CD14-positive monocyte (primary cell): ENCODE results near the gene ATE1. TPM values are rescaled to one million over a fixed set of nuclear protein-coding genes. Genes with fewer than 3 reads are reported as not detected.

ENCODE experiments used
- DNase-seq, 3 donors: peaks; one replicate each; pipeline ENCODE4 v3.0.0-alpha.2; 2011 to 2022
- H2AFZ ChIP-seq: 2 replicates; pipeline ENCODE4 v1.6.0; 2012; ENCODE audit warnings: mild to moderate bottlenecking, low read depth, low read length, inconsistent platforms; ENCODE audit not compliant: insufficient read depth, poor library complexity, severe bottlenecking
- H3K27ac ChIP-seq, 2 donors: 1 replicate in 1 of 2; 2 replicates in 1 of 2; pipeline ENCODE4 v1.5.1; 2012 to 2013; ENCODE audit warnings: low read length in 2 of 2, control low read depth in 1 of 2, inconsistent platforms in 1 of 2, low read depth in 1 of 2, mild to moderate bottlenecking in 1 of 2
- H3K27me3 ChIP-seq, 2 donors: one replicate each; pipeline versions ENCODE4 v1.6.0 to v1.6.1; 2011 to 2013; ENCODE audit warnings: low read length in 2 of 2; ENCODE audit not compliant: control insufficient read depth in 2 of 2, insufficient read depth in 2 of 2
- H3K36me3 ChIP-seq, 2 donors: replicated peaks in 1 of 2; 1 replicate in 1 of 2; 2 replicates in 1 of 2; pipeline versions ENCODE4 v1.5.1 to v1.6.1; 2012 to 2013; ENCODE audit warnings: low read length in 2 of 2, control low read depth in 1 of 2, inconsistent platforms in 1 of 2, mild to moderate bottlenecking in 1 of 2; ENCODE audit not compliant: insufficient read depth in 2 of 2, control insufficient read depth in 1 of 2
- H3K4me1 ChIP-seq, 2 donors: 1 replicate in 1 of 2; 2 replicates in 1 of 2; pipeline versions ENCODE4 v1.5.1 to v1.6.1; 2012 to 2013; ENCODE audit warnings: low read length in 2 of 2, control low read depth in 1 of 2, inconsistent platforms in 1 of 2, mild to moderate bottlenecking in 1 of 2, moderate library complexity in 1 of 2; ENCODE audit not compliant: insufficient read depth in 2 of 2, control insufficient read depth in 1 of 2
- H3K4me2 ChIP-seq: replicated peaks from 2 replicates; pipeline ENCODE3; 2012; ENCODE audit warnings: low read length, moderate library complexity, mild to moderate bottlenecking; ENCODE audit not compliant: poor library complexity, severe bottlenecking; ENCODE audit errors: extremely low read depth
- H3K4me3 ChIP-seq, 3 experiments: fragments of 200-600 bp in 1 of 3; sonication (generic) in 1 of 3; replicated peaks in 1 of 3; 1 replicate in 2 of 3; 2 replicates in 1 of 3; pipeline ENCODE4 v1.5.1; 2011 to 2013; ENCODE audit warnings: low read length in 3 of 3, mild to moderate bottlenecking in 3 of 3, control low read depth in 2 of 3, low read depth in 2 of 3, inconsistent platforms in 1 of 3, moderate library complexity in 1 of 3
- H3K79me2 ChIP-seq: 2 replicates; pipeline ENCODE4 v1.6.0; 2012; ENCODE audit warnings: mild to moderate bottlenecking, control low read depth, inconsistent platforms, low read length, moderate library complexity; ENCODE audit not compliant: insufficient read depth
- H3K9ac ChIP-seq: 2 replicates; pipeline ENCODE4 v1.6.0; 2017; ENCODE audit warnings: low read length, mild to moderate bottlenecking; ENCODE audit not compliant: insufficient read depth, poor library complexity, severe bottlenecking
- H3K9me3 ChIP-seq, 2 donors: replicated peaks in 1 of 2; 1 replicate in 1 of 2; 2 replicates in 1 of 2; pipeline versions ENCODE4 v1.5.1 to v1.6.1; 2012 to 2013; ENCODE audit warnings: low read length in 2 of 2, control low read depth in 1 of 2; ENCODE audit not compliant: control insufficient read depth in 1 of 2, insufficient read depth in 1 of 2
- H4K20me1 ChIP-seq: 2 replicates; pipeline ENCODE4 v1.6.0; 2012; ENCODE audit warnings: mild to moderate bottlenecking, low read length, control low read depth, moderate library complexity; ENCODE audit not compliant: insufficient read depth
- H3K27ac Mint-ChIP-seq, 7 donors: one replicate each; pipeline ENCODE4 v1.8.0; 2020; ENCODE audit warnings: mild to moderate bottlenecking in 7 of 7, mixed read lengths in 7 of 7, moderate library complexity in 6 of 7, inconsistent platforms in 2 of 7
- H3K27me3 Mint-ChIP-seq, 3 donors: one replicate each; pipeline ENCODE4 v1.8.0; 2021 to 2022; ENCODE audit warnings: low read depth in 3 of 3, mild to moderate bottlenecking in 3 of 3, mixed read lengths in 3 of 3, moderate library complexity in 3 of 3, inconsistent platforms in 1 of 3
- H3K36me3 Mint-ChIP-seq, 2 donors: one replicate each; pipeline ENCODE4 v1.8.0; 2020; ENCODE audit warnings: mixed read lengths in 2 of 2, inconsistent platforms in 1 of 2, mild to moderate bottlenecking in 1 of 2
- H3K4me1 Mint-ChIP-seq: one replicate; pipeline ENCODE4 v1.8.0; 2020; ENCODE audit warnings: mild to moderate bottlenecking, mixed read lengths
- H3K4me3 Mint-ChIP-seq, 2 donors: one replicate each; pipeline ENCODE4 v1.8.0; 2020; ENCODE audit warnings: mild to moderate bottlenecking in 2 of 2, mixed read lengths in 2 of 2, moderate library complexity in 1 of 2
- H3K9me3 Mint-ChIP-seq, 7 donors: one replicate each; pipeline ENCODE4 v1.8.0; 2020 to 2022; ENCODE audit warnings: mixed read lengths in 7 of 7, mild to moderate bottlenecking in 6 of 7, moderate library complexity in 6 of 7, inconsistent platforms in 2 of 7
- WGBS: methylation state at CpG from one replicate; pipeline ENCODE4 v1.1.5; 2013; ENCODE audit warnings: missing lambda C conversion rate; ENCODE audit not compliant: insufficient coverage; 5-methylcytosine and 5-hydroxymethylcytosine counted together
- intact Hi-C, 2 donors: fragments of 100-400 bp; cut with micrococcal nuclease; formaldehyde crosslinking; loops; one replicate each; pipeline versions ENCODE4 v1.15.0 to v1.15.1; 2023
- polyA plus RNA-seq, 3 donors: library from polyadenylated mRNA; depleted of rRNA in 1 of 3; unstranded in 2 of 3; stranded (reverse) in 1 of 3; fragments of 300-500 nt in 2 of 3; fragments of >200 nt in 1 of 3; fragmentation: Illumina TruSeq in 2 of 3; gene quantifications; 1 replicate in 2 of 3; 2 replicates in 1 of 3; pipeline ENCODE4 v1.2.3, GENCODE V29; 2012 to 2021
- TF ChIP-seq, protein P1 (sequence below): fragments of 200-600 bp; IDR thresholded peaks from one replicate; pipeline ENCODE4 v1.8.0; 2022; ENCODE audit warnings: antibody characterized with exemption, mild to moderate bottlenecking

The ATE1 gene
- polyA plus RNA-seq, 3 donors: 9.2 to 19.5 (median 15.8) TPM

GRCh38 chr10:121900443-121901174, 27.2 kb downstream of the ATE1 start:
- H3K79me2 ChIP-seq: no peaks in the 10 kb centered on the region
- TF ChIP-seq, protein P1, sequence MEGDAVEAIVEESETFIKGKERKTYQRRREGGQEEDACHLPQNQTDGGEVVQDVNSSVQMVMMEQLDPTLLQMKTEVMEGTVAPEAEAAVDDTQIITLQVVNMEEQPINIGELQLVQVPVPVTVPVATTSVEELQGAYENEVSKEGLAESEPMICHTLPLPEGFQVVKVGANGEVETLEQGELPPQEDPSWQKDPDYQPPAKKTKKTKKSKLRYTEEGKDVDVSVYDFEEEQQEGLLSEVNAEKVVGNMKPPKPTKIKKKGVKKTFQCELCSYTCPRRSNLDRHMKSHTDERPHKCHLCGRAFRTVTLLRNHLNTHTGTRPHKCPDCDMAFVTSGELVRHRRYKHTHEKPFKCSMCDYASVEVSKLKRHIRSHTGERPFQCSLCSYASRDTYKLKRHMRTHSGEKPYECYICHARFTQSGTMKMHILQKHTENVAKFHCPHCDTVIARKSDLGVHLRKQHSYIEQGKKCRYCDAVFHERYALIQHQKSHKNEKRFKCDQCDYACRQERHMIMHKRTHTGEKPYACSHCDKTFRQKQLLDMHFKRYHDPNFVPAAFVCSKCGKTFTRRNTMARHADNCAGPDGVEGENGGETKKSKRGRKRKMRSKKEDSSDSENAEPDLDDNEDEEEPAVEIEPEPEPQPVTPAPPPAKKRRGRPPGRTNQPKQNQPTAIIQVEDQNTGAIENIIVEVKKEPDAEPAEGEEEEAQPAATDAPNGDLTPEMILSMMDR: peak; percentile 88

GRCh38 chr10:121899727-121900126, 28.1 kb downstream of the ATE1 start:
- Mint-ChIP-seq H3K27ac (no peak overlapping the region), H3K36me3 (peaks cover 52 to 70% of the 10 kb centered on the region in 2 donors), H3K27me3 (no peaks in the 10 kb centered on the region), H3K4me1 (no peaks in the 10 kb centered on the region), H3K4me3 (no peak overlapping the region), H3K9me3 (no peaks in the 10 kb centered on the region)
- Histone ChIP-seq H3K9ac (no peak overlapping the region), H3K27ac (no peak overlapping the region), H3K4me1 (no peaks in the 10 kb centered on the region), H3K9me3 (no peaks in the 10 kb centered on the region), H3K36me3 (peaks cover 23 to 52% of the 10 kb centered on the region in 2 donors), H3K27me3 (no peaks in the 10 kb centered on the region), H4K20me1 (no peaks in the 10 kb centered on the region), H3K4me3 (no peak overlapping the region), H2AFZ (no peak overlapping the region), H3K79me2 (no peaks in the 10 kb centered on the region), H3K4me2 (no peak overlapping the region)
- TF ChIP-seq, protein P1: no peak
- no CpG with 5 or more reads among the region's 4 CpGs for WGBS
- no peak for DNase-seq
- intact Hi-C loops: loop anchor here (5.0 kb wide), 2 partner anchors 952 to 957 kb away; no protein-coding TSS in a partner anchor

More at GRCh38 chr10:121900443-121901174, 27.2 kb downstream of the ATE1 start:
- H3K4me1 ChIP-seq: no peaks in the 10 kb centered on the region
- intact Hi-C loops: loop anchor here in 1 of 2 donors (5.0 kb wide), 1 partner anchor 953 kb away; no protein-coding TSS in a partner anchor
- H3K27ac ChIP-seq: no peak overlapping the region
- no peak overlapping the region for H3K4me3 Mint-ChIP-seq
- no peaks in the 10 kb centered on the region for H4K20me1 ChIP-seq
- DNase-seq: peak; percentile 11 to 42 (median 21)
- no peak overlapping the region for H3K9ac ChIP-seq
- H3K4me1 Mint-ChIP-seq: no peaks in the 10 kb centered on the region
- 7% methylated on average over 3 of the region's 10 CpGs for WGBS
- H3K9me3 ChIP-seq: no peaks in the 10 kb centered on the region
- H3K9me3 Mint-ChIP-seq: no peaks in the 10 kb centered on the region
- H3K27ac Mint-ChIP-seq: no peak overlapping the region
- peaks cover 54 to 67% of the 10 kb centered on the region in 2 donors for H3K36me3 Mint-ChIP-seq
- no peak overlapping the region for H3K4me2 ChIP-seq
- H3K27me3 ChIP-seq: no peaks in the 10 kb centered on the region
- no peak overlapping the region for H3K4me3 ChIP-seq
- no peak overlapping the region for H2AFZ ChIP-seq
- H3K36me3 ChIP-seq: peaks cover 29 to 50% of the 10 kb centered on the region in 2 donors
- H3K27me3 Mint-ChIP-seq: no peaks in the 10 kb centered on the region
